Ecto neural progenitor cell (in vitro differentiated cells): ENCODE measurements around the gene FOXP1.
A peak's percentile ranks its signal among the peaks of the same experiment; 100 is the strongest.
"Not testable (repeated sequence)": the region's sequence is repeated elsewhere in the genome, so short reads cannot be mapped to it uniquely, and the experiment has no call there.

Experiments used
- DNase-seq: peaks from one replicate; pipeline ENCODE4 v3.0.0-alpha.2; 2018; ENCODE audit warnings: low spot score

Gene FOXP1

DNA sequence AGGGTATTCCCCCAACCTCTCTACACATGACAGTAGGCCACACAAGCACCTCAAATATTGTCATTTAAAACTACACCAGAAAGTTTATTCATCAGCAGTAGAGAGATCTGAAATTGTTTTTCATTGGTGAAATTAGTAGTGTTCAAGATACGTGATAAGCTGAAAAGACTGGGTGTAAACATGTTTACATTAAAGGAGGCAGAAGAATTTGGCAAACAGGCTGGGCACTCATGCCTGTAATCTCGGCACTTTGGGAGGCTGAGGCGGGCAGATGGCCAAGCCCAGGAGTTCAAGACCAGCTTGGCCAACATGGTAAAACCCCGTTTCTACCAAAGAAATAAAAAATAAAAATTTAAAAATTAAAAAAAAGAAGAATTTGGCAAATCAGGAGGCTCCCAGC is 255.6 kb downstream of the FOXP1 start:
- no peak for DNase-seq

DNA sequence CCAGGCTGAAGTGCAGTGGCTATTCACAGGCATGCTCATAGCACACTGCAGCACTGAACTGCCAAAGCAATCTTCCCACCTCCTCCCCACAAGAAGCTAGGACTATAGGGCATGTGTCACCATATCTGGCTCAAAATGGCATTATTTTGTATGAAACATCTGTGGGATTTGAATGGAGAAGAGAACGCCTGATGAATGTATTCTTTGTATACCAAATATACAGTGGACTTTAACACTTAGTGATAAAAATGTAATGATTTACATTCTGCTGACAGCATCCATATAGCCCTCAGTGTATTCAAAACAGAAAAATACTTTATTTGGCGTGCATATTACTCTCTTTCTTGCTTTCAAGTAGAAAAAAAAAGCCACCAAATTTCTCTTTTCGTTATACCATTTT is 257.8 kb downstream of the FOXP1 start:
- DNase-seq: no peak

DNA sequence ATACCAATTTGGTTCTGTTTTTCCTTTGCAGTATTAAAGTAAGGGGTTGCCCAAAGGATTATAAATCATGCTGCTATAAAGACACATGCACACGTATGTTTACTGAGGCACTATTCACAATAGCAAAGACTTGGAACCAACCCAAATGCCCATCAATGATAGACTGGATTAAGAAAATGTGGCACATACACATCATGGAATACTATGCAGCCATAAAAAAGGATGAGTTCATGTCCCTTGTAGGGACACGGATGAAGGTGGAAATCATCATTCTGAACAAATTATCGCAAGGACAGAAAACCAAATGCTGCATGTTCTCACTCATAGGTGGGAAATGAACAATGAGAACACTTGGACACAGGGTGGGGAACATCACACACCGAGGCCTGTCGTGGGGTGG is 259.3 kb downstream of the FOXP1 start:
- not testable (repeated sequence) for DNase-seq

DNA sequence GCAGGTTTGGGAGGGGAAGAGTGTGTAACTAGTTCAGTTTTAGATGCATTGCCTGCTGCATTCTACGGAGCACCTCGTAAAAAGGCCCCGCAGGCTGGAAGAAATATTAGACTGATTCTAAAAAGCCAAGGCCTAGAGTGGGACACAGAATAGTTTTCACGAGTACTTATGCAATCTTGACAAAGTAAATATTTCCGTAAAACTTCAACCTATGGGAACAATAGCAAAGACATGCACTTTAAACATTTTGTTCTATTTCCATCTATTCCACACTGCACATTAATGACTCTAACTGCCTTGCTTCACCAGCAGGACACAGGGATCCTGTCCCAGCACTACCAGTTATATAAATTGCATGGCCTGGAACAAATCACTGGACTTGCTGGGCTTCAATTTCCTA is 260.0 kb downstream of the FOXP1 start:
- no peak for DNase-seq

DNA sequence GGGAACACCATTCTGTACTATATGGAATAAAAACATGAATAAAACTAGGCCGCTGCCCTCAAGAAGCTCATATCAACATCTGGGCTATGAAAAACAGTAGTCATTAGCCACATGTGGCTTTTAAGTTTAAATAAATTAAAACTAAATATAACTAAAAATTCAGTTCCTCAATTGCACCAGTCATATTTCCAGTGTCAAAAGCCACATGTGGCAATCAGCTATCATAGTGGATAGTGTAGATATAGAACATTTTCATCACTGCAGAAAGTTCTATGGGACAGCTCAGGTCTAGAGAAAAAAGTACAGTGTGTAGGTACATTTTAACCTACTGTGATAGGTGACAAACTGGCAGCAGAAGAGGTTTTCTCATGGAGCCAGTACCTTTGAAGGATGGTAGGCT is 261.4 kb downstream of the FOXP1 start:
- DNase-seq: no peak

DNA sequence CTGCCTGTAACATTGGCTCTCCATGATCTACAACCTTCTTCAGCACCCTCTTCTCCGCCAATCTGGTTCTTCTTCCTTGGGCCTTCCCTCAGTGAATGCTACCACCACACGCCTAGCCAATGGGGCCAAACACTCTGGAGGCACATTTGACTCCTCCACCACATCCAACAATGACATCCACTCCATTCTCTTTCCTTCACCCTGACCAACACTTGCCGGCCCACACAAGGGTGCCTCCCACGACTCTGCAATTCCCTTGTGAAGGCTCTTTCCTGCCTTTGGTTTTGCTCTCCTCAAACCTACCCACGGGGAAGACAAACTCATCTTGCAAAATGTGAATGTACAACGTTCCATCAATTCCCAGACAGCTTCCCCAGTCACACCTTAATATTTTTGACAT is 263.8 kb downstream of the FOXP1 start:
- no peak for DNase-seq

DNA sequence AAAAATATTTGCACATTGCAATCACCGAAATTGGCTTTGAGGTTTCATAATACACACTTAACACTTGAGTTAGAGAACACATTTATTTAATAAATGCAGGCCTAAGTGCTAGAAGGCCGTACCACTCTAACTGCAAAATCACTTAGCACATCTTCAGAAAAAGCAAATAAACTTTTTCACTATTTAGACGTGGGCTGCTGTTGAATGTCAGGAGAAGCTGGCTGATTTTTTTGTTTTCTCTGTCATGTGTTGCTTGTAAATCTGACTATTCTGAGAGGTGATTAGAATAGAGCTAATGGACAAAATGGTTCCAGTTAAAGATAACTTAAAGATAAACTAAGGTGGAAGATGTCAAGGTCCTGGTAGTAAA is 265.1 kb downstream of the FOXP1 start:
- DNase-seq: no peak

DNA sequence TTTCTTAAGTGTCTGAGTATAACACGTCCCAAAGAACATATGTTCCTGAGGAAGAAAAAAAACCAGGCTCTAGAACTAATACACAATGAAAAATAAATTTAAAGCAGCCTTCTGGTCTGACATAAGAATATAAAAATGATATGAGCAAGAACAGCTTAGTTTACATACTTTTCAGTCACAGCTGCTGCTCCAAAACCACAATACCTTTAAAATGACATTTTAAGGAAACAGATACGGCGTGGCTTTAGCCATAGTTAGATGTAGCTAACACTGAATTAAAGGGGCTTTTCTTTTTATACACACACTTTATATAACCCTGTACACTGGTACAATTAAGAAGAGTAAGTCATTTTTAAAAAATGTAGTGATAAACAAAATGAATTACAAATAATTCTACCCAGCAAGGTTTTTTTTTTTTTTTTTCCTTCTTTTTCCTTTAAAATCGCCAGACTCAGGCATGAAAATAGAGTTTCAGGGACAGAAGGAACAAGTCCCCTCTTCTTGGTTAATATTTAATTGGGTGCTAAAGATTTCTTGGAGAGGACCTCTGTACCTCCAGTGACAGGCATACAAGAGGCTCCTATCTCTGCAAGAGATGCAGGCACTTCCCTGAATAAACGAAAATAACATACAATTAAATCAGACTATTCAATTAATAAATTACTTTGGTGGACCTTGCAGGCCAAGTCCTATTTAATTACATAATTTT is 265.6 kb downstream of the FOXP1 start:
- DNase-seq: no peak

DNA sequence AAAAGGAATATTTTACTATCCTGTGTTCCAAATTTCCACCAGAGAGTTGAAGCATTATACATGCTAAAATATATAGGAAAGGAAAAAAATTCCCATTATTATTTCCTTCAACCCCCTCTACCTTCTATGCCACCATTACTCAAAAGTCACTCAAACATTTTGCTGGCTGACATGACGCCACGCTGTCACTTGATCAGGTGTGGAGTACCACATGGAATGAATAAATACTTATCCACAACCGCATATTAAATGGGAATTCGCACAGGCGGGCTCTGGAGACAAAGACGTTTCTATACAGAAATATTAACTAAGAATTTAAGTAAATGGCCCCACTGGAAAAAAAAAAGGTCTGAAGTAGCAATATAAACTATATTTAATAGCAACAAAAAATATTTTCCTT is 266.4 kb downstream of the FOXP1 start:
- DNase-seq: no peak

DNA sequence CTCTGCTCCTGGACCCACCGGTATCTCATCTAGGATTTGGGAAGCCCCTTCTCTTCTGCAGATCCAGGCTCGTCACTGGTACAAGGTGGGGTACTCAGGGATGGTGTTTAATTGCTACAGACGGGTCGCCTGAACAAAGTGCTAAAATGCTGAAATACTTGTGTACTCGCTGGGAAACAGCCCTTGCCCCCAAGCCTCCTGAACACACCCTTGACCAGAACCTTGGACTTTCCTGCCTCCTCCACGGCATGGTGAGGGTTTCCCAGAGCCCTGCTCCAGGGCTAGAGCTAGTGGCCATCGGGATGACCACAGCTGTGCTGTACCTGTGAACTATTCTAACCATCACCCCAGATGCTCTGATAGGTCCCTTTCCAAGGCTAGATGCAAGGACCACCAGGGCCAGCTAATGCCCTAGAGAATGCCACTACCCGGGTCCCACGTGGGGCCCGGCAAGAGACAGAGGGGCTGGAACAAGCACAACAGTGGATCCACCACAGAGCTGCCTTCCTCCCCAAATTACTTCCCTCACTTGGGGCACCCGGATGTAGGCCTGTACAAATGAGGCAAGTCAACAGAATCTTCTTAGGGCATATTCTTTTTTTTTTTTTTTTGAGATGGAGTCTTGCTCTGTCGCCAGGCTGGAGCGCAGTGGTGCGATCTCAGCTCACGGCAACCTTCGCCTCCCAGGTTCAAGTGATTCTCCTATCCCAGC is 267.3 kb downstream of the FOXP1 start:
- no peak for DNase-seq

DNA sequence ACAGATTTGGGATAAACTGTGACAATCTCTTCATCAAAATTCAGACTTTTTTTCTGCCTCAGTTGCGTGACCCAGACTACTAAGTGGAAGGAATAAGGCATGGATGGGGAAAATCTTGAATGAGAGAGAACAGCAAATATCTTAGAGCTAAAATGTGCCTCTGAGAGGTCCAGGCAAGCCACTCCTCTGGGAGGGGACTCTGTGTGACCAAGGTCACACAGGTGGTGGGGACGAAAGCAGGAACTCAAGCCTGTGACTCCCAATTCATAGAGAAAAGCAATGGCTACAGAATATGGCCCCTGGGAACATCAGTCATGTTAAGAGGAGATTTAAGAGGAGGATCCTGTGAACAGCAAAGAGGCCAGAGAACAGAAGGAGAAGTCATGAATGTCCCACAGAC is 268.1 kb downstream of the FOXP1 start:
- no peak for DNase-seq

DNA sequence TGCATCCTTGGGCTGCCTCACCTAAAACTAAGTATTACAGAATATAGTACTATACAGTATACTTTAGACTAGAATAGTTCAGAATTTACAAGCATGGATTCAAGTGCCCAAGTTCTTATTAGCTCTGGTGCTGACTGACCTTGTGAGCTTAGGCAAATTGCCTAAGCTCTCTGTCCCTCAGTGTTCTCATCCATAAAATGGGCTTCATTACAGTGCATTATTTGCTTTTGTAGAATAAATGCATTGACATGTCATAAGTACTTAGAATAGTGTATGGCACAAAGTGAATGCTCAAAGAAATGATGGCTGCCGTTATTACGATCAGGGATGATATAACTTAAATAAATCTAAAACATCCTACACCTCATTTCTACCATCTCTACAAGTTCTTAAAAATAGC is 269.7 kb downstream of the FOXP1 start:
- no peak for DNase-seq

DNA sequence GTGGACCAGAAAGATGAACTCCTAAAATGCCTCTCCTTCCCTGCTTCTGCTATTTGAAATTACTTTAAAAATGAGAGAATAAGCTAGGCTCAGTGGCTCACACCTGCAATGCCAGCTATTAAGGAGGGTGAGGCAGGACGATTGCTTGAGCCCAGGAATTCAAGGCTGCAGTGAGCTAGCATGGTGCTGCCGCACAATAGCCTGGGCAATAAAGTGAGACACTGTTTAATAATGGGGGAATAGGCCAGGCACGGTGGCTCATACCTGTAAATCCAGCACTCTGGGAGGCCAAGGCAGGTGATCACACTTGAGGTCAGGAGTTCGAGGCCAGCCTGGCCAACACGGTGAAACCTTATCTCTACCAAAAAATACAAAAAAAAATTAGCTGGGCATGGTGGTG is 271.1 kb downstream of the FOXP1 start:
- no peak for DNase-seq

DNA sequence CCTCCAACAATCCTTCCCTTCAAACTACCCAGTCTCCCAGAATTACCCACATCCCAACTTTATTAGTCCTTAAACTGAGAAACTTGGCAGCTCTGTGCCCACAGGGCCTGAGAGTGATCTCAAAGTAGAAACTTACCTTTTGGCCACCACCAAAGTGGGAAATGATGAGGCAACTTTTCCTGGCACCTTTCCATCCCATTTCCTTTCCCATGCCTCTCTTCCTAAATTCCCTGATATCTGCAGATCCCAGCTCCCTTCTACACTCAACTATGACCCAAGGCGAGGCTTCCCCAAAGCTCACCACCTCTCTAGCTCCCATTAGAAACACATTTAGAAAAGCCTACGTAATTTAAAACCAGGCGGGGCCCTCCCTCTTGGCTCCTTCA is 271.9 kb downstream of the FOXP1 start:
- no peak for DNase-seq

DNA sequence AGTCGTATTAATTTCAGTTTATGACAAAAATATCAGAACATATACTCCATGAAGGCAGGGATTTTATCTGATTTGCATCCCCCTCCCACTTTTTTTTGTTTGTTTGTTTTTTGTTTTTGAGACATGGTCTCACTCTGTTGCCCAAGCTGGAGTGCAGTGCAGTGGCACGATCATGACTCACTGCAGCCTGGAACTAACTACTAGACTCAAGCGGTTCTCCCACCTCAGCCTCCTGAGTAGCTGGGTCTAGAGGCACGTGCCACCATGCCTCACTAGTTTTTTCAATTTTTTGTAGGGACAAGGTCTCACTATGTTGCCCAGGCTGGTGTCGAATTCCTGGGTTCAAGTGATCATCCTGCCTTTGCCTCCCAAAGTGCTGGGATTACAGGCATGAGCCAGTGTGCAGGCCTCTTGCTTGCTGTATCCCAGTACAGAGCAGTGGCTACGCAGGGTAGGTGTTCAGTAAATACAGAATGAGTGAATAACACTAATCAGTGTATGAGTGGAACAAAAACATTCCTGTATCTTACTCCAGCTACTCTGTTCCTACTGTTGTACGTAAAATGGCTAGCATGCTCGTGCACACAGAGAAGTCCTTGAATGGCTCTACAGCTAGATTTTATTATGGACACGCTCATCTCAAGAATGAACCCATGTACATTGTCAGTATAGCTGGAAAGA is 272.4 kb downstream of the FOXP1 start:
- no peak for DNase-seq

DNA sequence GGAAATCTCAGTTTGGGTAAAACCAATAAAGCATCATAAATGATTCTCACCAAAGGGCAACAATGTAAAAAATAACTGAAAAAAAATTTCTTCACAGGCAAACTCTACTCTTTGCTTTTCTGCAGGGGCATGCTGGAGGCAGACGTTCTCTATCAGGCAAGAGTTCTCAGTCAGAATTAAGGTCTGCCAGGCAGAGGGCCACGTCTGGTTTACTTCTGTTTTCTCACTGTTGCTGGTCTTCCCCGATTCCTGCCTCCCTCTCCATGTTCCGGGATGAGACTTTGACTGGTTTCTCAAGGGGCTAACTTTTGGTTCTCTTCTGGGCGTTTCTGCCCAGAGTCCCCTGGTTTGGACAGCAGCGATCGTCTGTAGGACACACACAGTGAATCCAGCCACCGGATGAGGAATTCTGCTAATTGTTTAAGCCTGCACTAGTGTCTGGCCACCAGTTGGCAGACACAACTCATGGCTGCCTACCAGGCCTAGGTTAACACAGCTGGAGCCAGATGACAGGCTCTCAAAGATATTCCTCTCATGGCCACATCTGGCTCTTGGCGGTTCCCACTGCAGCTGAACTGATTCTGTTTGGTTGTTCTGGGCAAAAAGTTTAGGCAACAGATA is 273.1 kb downstream of the FOXP1 start:
- no peak for DNase-seq

DNA sequence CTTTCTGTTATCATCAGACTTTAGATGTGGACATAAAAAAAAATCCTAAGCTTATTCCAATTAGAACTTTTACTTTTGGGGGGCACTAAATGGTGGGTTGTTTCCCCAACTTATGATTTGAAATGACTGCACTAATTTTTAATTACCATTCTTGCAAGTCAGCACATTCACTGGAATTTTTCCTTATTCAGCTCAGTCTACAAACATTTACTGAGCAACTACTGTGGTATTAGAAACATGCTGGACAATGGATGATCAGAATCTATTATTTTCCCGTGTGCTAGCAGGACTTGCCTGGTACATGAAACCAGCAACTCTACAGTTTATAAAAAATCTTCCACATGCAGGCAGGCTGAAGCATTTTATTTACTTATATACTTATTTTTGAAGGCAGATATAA is 273.6 kb downstream of the FOXP1 start:
- DNase-seq: no peak

DNA sequence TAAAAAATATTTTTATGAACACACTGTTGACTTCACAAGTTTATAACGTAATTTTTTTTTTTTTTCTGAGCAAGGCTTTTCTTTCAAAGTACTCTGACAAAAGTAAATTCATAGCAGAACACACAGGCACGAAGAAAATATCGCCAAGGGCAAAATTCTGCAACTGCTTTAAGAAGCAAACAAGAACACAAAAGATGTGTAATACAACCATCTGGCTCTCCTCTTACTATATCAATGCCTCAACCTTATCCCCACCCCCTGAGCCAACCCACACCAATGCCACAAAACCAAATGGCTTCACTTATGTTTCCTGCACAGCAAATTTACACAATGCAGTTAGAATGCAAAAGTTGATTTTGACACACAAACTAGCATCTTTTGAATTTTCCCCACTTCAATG is 274.2 kb downstream of the FOXP1 start:
- DNase-seq: no peak

DNA sequence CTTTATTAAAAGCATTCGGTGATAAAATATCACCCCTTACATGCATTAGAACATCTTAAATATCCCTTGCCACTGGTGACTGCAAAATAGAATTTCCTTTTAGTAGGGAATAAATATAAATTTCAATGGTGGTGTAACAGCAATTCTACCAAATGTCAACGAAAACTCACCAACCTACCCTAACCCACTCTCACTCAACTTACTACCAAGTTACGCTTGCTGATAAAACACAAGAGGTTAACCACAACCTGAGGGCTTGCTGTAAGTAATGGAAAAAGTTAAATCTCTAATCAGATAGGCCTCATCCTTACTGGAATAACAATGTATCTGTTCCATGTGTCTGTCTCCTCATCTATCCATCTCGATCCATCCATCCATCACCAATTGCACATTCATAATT is 274.7 kb downstream of the FOXP1 start:
- no peak for DNase-seq

DNA sequence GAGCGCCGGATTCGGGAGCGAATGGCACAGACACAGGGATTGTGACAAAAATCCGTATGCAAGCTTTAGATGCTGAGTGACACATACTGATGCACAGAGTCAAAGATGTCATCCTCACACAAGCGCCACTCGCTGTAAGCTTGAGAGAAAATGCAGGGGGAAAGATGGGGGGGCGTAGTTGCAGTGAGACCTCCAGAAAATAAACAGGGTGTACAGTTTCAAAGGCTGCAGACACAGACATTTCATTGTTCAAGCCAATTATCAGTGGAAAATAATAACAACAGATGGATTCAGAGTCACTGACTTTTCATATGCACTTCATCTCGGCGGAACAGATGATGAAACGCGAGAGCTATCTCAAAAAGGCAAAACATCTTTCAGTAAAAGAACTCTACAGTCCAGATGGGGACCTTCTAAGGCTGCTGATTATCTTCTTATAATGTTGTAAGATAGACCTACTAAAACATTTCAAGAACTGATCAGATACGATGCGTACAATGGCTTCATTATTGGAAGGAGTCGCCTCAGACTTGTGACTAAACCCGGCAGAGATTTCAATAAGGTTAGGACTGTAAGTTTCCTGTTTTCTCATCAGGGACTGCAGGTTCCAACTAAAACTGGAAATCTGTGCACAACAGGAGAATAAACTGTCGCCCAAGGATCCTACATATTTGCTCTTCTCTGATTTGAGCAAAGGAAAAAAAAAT is 275.4 kb downstream of the FOXP1 start:
- DNase-seq: no peak

DNA sequence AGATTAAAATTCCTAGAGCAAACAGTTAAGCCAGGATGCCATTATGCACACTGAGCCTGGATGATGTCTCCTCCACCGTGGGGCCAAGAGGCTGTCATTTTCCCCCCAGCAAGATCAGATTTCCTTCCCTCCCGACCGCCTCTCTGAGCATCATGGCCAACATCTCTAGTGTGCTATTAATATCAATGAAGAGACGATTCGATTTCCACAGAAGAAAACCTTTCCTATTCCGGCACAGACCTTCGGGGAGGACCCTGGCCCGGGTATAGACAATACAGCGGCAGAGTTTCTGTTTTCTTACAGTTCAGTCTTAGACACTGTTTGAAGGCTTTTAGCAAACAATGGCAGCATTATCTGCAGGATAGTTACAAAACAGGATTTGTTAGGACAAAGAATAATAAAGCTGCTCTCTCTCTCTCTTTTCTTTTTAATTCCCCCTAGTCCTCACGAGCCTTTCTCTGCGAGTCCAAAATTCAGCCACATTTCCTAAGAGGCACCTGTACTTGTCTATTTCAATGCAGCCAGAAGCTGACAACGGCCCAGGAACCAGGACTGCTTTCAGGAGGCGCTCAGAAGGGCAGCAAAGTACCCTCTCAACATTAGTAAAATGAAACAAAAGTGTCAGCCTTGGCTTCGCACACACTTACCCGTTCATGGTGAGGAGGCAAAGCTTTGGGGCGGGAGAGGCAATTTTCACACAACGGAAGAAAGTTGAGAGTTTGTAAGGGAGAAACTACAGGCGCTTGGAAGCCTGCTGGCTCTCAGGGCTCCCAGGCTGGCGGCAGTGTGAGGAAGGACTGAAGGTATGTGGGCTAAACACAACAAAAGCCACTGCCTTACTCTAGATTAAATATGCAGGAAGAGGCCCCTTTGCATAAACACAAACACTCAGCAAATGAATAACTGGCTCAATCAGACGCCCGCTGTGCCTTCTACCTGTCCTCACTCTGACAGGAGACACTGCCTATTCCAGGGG is 278.0 kb downstream of the FOXP1 start:
- peak; percentile 54 for DNase-seq
